Activated CD8-positive, alpha-beta memory T cell treated with anti-CD3 and anti-CD28 coated beads for 24 hours (primary cell): ENCODE data around the gene SLC4A2.

Experiments used
- DNase-seq: peaks from one replicate; pipeline ENCODE4 v3.0.0-alpha.2; 2020

Gene SLC4A2

GRCh38 chr7:151063212-151063561, 3.8 kb downstream of the SLC4A2 start:
- DNase-seq: no peak

GRCh38 chr7:151064454-151064853, 5.1 kb downstream of the SLC4A2 start:
- no peak for DNase-seq

- DNase-seq: no peak
Observed at GRCh38 chr7:151064993-151065392, 5.6 kb downstream of the SLC4A2 start.

GRCh38 chr7:151065516-151065915, 6.1 kb downstream of the SLC4A2 start:
- DNase-seq: no peak

GRCh38 chr7:151066273-151066974, 7.0 kb downstream of the SLC4A2 start:
- DNase-seq: no peak

- DNase-seq: no peak
Observed at GRCh38 chr7:151068069-151068773, 8.8 kb downstream of the SLC4A2 start.

GRCh38 chr7:151069841-151070573, 10.6 kb downstream of the SLC4A2 start:
- DNase-seq: no peak

- DNase-seq: no peak
Observed at GRCh38 chr7:151070574-151070960, 11.2 kb downstream of the SLC4A2 start.

GRCh38 chr7:151071032-151071866, 11.9 kb downstream of the SLC4A2 start:
- no peak for DNase-seq

GRCh38 chr7:151073990-151074389, 14.6 kb downstream of the SLC4A2 start:
- no peak for DNase-seq

GRCh38 chr7:151074817-151075661, 15.7 kb downstream of the SLC4A2 start:
- DNase-seq: no peak

GRCh38 chr7:151075662-151075971, 16.2 kb downstream of the SLC4A2 start:
- no peak for DNase-seq

- DNase-seq: no peak
Observed at GRCh38 chr7:151075978-151076426, 16.6 kb downstream of the SLC4A2 start.

- DNase-seq: no peak
Observed at GRCh38 chr7:151076863-151077704, 17.7 kb downstream of the SLC4A2 start.

- no peak for DNase-seq
Observed at GRCh38 chr7:151077705-151078232, 18.4 kb downstream of the SLC4A2 start.

GRCh38 chr7:151078233-151079040, 19.0 kb downstream of the SLC4A2 start:
- peak; percentile 61 for DNase-seq

- DNase-seq: no peak
Observed at GRCh38 chr7:151079199-151079910, 20.0 kb downstream of the SLC4A2 start.

- DNase-seq: no peak
Observed at GRCh38 chr7:151080067-151080521, 20.7 kb downstream of the SLC4A2 start.

- peak; percentile 92 for DNase-seq
Observed at GRCh38 chr7:151080522-151081169, 21.3 kb downstream of the SLC4A2 start, which contains the start of gene FASTK. Gene FASTK (minus strand): TSS chr7:151080809. CDS start chr7:151080766, 43 bp downstream.
